CD4-positive, alpha-beta T cell treated with Interleukin-21 for 1 hour (primary cell): Measurements from ENCODE around the gene PRSS1.
"Not testable (repeated sequence)": the region's sequence is repeated elsewhere in the genome, so short reads cannot be mapped to it uniquely, and the experiment has no call there.

Experiments used
- DNase-seq: peaks from one replicate; pipeline ENCODE4 v3.0.0-alpha.2; 2020

PRSS1 gene

GRCh38 chr7:142773937-142774744 is 24.9 kb downstream of the PRSS1 start:
- no peak for DNase-seq

- DNase-seq, result no peak
Observed at GRCh38 chr7:142774826-142775225, 25.6 kb downstream of the PRSS1 start.

GRCh38 chr7:142775351-142776115 is 26.3 kb downstream of the PRSS1 start:
- DNase-seq, result not testable (repeated sequence)

- no peak for DNase-seq
Observed at GRCh38 chr7:142776206-142776844, 27.1 kb downstream of the PRSS1 start.

- not testable (repeated sequence) for DNase-seq
Observed at GRCh38 chr7:142776845-142777225, 27.6 kb downstream of the PRSS1 start.

- no peak for DNase-seq
Observed at GRCh38 chr7:142777318-142777717, 28.0 kb downstream of the PRSS1 start.

GRCh38 chr7:142782922-142783900 is 33.9 kb downstream of the PRSS1 start:
- DNase-seq, result peak; percentile 85

- DNase-seq, result peak; percentile 4
Observed at GRCh38 chr7:142784096-142784495, 34.8 kb downstream of the PRSS1 start.

GRCh38 chr7:142784716-142785115 is 35.4 kb downstream of the PRSS1 start:
- DNase-seq, result peak; percentile 76

GRCh38 chr7:142785841-142786250 is 36.6 kb downstream of the PRSS1 start:
- peak; percentile 92 for DNase-seq

GRCh38 chr7:142787034-142787768 is 37.9 kb downstream of the PRSS1 start:
- DNase-seq, result peak; percentile 13

GRCh38 chr7:142787783-142788182 is 38.5 kb downstream of the PRSS1 start:
- peak; percentile 11 for DNase-seq

GRCh38 chr7:142788303-142789289 is 39.3 kb downstream of the PRSS1 start:
- DNase-seq, result peak; percentile 31

GRCh38 chr7:142789441-142789840 is 40.2 kb downstream of the PRSS1 start:
- peak; percentile 25 for DNase-seq

- DNase-seq, result peak; percentile 34
Observed at GRCh38 chr7:142790056-142790455, 40.8 kb downstream of the PRSS1 start.

GRCh38 chr7:142790555-142790954 is 41.3 kb downstream of the PRSS1 start:
- DNase-seq, result peak; percentile 33

GRCh38 chr7:142791502-142791901 is 42.2 kb downstream of the PRSS1 start:
- peak; percentile 19 for DNase-seq

GRCh38 chr7:142792129-142792528 is 42.9 kb downstream of the PRSS1 start:
- DNase-seq, result peak; percentile 1

GRCh38 chr7:142792593-142792992 is 43.3 kb downstream of the PRSS1 start:
- peak; percentile 0 for DNase-seq

- DNase-seq, result no peak
Observed at GRCh38 chr7:142793156-142793555, 43.9 kb downstream of the PRSS1 start.
